SU-DHL-6 (cell line): Measurements from ENCODE around the gene SNX6.

Source experiments
- CTCF ChIP-seq: fragments of 200-600 bp; sonication (generic); IDR thresholded peaks from one replicate; pipeline ENCODE4 v1.5.1; 2017; ENCODE audit warnings: antibody characterized with exemption, mild to moderate bottlenecking, low read length, moderate library complexity; ENCODE audit not compliant: insufficient read depth, poor library complexity, severe bottlenecking
- EZH2phosphoT487 ChIP-seq: fragments of 200-600 bp; sonication (generic), shearing (Covaris generic); conservative IDR thresholded peaks from 2 replicates; pipeline ENCODE4 v1.6.1; 2018; ENCODE audit warnings: mild to moderate bottlenecking, antibody characterized with exemption, low read length, moderate library complexity, mixed read lengths

- TF ChIP-seq CTCF: no peak
- no peak for TF ChIP-seq EZH2phosphoT487
Observed at GRCh38 chr14:34671716-34672115, 41.8 kb upstream of the SNX6 start.
